ENCODE results near the gene C1orf50.
"Not testable (repeated sequence)": the region's sequence is repeated elsewhere in the genome, so short reads cannot be mapped to it uniquely, and the experiment has no call there.

Gene C1orf50
- 10.1 reads per million, percentile 32 among the genes with 10 or more reads in this experiment for total RNA-seq

GRCh38 chr1:42766741-42767509 lies at the start of gene C1orf50, which contains the start of gene P3H1:
Gene C1orf50, plus strand, starts transcription at chr1:42767249. Its CDS starts 63 bp downstream, at chr1:42767312.
Gene P3H1, minus strand, starts transcription at chr1:42767028. Its CDS starts 57 bp downstream, at chr1:42766971.
- peak; percentile 99 for DNase-seq

GRCh38 chr1:42720868-42721267 lies 46.2 kb upstream of the C1orf50 start:
- no peak for DNase-seq

DNA sequence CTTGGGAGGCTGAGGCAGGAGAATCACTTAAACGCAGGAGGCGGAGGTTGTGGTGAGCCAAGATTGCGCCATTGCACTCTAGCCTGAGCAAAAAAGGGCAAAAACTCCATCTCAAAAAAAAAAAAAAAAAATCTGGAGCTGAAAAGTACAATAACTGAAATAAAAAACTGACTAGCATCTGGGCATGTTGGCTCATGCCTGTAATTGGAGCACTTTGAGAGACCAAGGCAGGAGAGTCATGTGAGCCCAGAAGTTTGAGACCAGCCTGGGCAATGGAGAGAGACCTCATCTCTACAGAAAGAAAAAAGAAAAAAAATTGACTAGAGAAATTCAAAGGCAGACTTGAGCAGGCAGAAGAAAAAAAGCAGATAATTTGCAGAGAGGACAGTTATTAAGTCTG lies 45.1 kb upstream of the C1orf50 start:
- no peak for DNase-seq

DNA sequence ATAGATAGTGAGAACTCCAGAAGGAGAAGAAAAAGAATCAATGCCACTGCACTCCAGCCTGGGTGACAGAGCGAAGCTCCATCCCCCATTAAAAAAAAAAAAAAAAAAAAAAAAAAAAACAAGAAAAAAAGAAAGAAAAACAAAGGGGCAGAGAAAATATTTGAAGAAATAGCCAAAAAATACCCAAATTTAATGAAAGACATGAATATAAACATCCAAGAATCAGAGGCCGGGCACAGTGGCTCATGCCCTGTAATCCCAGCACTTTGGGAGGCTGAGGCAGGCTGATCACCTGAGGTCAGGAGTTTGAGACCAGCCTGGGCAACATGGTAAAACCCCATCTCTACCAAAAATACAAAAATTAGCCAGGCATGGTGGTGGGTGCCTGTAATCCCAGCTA lies 44.6 kb upstream of the C1orf50 start:
- not testable (repeated sequence) for DNase-seq

DNA sequence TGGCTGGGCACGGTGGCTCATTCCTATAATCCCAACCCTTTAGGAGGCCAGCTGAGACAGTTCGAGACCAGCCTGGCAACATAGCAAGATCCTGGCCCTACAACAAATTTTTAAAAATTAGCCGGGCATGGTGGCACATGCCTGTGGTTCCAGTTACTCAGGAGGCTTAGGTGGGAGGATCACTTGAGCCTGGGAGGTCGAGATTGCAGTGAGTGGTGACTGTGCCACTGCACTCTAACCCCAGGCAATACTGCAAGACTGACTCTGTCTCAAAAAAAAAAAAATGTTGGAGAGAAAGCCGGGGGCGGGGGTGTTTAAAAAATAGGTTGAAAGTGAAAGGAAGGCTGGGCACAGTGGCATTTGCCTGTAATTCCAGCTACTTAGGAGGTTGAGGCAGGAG lies 43.5 kb upstream of the C1orf50 start:
- no peak for DNase-seq

- not testable (repeated sequence) for DNase-seq
Observed at GRCh38 chr1:42725820-42726219, 41.2 kb upstream of the C1orf50 start.

DNA sequence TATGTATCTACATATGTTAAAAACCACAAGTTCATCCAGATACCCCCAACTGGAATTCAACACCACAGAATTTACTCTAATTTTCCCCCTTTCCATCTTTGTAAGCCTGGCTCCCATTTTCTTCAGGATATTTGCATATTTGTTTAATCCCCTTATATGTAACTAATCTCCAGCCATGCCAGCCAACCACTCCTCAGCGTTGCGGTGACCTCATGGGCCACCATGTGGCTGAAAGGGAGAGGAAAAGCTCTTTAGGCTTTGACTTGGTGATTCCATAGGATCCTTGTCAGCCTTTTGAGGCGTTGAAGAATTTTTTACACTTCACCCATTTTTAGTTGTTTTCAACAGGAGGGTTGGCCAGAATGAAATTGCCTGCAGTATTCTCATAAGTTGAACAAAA lies 37.0 kb upstream of the C1orf50 start:
- DNase-seq: no peak

DNA sequence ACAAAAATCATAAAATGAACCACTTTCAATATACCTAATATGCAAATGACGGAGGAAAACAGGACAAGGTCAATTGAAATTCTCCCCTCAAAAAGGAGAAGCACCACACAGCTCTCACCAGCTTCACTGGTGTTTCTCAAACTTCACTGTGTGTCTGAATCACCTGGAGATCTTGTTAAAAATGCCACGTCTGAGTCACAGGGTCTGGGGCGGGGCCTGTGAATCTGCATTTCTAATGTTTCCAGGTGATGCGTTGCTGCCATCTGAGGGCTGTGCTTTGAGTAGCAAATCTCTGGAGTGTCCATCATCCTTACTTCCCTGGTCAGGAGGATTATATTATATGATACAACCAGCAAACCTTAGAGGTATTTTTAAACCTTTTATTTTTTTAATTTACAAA lies 36.1 kb upstream of the C1orf50 start:
- no peak for DNase-seq

- DNase-seq: no peak
Observed at GRCh38 chr1:42731585-42731984, 35.5 kb upstream of the C1orf50 start.

DNA sequence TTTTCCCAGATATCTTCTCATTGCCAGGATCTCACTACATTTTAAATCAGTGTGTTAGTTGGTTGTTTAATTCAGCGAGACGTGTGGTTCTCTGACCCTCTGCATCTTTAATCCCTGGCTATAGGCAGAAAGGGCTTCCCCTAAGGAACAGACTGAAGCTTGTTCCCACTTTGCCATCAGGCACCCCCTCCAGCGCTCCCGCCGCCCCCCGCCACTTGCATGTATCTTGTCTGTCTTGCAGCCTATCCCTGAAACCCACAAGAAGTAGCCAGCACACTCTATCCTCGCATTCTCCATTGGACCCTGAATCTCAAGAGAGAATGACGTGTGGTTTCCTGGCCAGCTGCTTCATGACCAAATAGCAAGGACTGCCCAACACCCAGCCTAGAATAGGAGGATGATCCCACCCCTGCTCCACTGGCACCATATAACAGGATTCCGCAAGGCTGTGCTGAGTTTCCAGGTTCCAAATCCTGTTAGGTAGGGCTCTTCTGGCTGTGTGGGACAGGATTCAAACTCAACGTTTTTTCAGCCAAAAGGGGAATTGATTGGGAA lies 34.8 kb upstream of the C1orf50 start:
- DNase-seq: no peak

DNA sequence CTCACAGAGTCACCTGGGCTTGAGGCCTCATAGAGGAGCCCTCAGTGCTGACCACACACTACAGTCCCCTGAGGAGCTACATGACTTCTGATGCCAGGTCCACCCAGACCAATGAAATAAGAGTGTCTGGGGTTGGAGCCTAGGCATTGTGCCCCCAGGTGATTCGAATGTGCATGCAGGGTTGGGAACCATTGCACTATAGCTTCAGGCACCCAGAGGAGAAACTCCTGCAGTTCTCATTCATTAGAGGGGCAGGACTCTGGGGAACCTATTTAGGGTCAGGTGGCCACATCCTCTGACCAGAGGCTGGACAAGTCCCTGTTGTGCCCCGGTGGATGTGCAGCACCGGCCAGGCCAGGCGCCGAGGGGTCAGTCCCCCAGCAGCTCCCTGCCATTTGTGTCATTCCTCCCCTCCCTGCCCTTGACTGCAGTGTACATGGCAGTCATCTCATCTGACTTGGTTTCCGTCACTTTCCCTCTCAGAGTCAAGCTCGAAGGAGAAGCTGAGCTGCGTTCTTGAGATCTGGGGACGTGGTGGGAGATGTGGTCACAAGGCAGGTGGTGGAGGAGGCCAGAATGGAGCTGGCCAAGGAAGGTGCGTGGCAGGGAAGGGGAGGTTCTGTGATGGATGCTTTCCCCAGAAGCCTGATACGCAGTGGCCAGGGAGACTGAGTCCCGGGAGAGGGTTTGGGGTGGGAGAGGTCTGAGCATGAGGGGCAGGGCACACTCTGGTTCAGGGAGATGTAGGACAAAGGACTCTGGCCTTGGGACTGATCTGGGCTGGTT lies 33.4 kb upstream of the C1orf50 start:
- DNase-seq: no peak

GRCh38 chr1:42734201-42735035 lies 32.6 kb upstream of the C1orf50 start:
- no peak for DNase-seq

- DNase-seq: no peak
Observed at GRCh38 chr1:42735056-42735455, 32.0 kb upstream of the C1orf50 start.

DNA sequence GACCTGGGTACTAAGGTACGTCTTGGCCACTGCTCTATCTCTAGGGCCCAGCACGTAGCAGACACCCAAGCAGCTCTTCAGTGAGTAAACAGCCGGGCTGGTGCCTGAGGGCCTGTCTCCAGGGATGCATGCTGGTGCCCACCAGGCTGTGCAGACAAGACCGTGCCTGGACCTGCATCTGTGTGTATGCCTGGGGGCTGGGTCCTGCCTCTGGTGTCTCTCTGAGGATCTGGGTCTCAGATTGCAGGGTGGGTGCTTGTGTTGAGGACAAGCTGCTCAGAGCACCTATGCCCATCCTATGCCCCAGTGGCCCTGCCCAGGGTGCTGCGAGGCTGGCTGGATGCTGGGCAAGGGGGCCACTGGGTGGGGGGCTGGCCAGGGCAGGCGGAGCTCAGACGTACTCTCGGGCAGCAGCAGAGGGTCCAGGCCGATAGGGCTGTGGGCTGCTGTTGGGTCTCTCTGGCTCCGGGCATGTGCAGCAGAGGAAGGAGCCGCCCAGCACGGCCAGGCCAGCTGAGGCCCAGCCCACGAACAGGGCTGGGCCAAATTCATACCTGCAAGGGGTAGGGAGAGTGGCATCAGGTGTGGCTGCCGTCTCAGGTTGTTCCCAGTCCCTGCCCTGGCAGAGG lies 31.5 kb upstream of the C1orf50 start:
- no peak for DNase-seq

- DNase-seq: no peak
Observed at GRCh38 chr1:42736152-42736551, 30.9 kb upstream of the C1orf50 start.

- DNase-seq: no peak
Observed at GRCh38 chr1:42736571-42737200, 30.4 kb upstream of the C1orf50 start.

DNA sequence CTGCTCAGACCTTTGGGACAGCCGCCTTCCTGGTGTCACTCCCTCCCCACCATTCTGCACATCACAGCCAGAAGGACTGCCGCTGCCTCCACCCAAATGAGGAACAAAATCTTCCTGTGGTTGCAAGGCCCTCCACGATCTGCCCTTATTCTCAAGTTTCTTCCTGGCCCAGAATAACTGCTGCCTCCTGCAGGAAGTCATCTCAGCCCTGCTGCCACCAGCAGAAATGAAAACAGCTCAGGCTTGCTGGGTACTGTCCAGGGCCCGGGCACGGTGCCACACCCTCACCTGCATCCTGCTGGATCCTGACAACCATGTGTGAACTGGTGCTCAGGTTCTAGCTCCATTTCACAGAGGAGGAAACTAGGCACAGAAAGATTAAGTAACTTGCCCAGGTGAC lies 29.8 kb upstream of the C1orf50 start:
- DNase-seq: no peak

DNA sequence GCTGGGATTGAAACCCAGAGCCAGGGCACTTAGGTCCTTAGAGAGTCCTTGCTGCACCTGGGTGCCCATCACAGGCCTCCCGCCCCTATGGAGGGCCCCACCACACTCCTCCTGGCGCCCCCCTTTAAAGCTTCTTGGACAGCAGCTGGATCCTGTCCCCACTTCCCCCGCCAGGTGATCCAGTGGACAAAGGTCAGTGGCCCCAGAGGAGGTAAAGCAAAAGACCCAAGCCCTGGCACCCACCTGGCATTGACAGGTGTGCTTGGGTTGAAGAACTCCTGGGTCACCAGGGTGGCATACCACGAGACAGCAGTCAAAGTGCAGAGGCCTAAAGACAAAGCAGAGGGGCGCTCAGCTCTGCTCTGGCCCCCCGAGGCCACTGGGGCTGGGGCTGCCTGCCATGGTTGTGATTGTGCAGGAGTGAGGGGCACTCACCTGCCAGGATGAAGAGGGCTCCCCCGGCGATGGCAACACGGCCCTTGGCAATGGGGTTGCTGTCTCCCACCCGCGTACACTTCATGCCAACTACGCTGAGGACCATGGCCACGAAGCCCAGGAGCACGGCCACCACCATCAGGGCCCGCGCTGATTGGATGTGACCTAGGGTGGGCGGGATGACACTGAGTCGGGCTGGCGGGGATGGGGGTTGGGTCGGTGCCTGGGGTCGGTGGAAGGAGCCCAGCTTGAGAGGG lies 28.9 kb upstream of the C1orf50 start:
- no peak for DNase-seq

DNA sequence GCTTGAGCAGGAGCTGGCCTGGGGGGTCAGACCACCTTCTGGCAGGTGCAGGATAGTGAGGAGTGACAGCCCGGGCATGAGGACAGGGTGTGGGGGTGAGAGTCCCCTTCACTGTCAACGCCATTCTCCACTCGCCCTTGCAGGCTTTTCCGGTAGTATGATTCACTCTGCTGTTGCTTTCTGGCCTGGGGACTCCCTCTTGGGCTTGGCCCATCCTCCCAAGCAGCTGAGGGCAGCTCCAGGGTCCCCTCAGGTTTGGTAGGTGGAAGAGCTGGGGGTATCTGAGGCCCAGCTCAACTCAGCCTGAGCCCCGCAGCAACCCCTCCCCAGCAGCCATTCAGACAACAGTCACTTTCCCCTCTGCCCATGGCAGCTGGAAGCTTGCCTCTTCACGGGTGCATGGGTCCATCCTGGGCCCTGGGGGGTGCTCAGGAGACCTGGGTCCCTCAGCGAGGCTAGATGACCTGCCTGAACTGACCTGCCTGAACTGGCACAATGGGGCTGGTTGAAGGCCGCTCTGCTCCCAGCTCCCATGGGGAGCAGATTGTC lies 28.3 kb upstream of the C1orf50 start:
- no peak for DNase-seq
